Measurements from ENCODE around the gene MACC1. TPM values are rescaled to one million over a fixed set of nuclear protein-coding genes. Genes with fewer than 3 reads are reported as not detected.

The MACC1 gene
- total and polyA plus RNA-seq, 4 donors = 2.8 to 45.2 (median 14.7) TPM

DNA sequence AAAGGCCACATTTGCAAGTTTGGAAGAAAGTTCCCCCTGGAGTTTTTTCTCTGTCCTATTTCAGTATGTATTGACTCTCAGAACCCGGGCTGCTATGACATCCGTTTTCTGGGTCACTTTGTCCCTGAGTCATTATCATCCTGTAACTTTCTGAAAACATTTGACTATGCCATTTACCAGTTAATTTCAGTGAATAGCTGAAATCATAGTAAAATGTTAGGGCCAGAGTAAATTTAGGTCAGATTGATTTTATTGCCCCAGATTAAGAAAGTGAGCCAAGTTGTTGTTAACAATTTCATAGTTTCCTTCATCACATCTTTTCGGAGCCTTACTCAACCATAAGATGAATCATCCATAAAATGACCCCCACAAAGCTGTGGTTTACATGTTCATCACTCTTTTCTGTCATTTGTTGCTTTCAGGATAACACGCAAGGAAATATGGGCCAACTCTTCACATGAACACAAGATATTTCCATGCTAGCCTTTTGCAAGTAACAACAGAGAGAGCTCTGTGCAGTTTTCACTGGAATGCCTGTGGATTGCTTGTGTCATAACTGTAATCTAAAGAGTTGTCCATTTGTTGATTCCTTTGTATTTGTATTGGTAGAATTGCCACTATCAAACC is 3.9 kb upstream of the MACC1 start:
- WGBS, 2 donors = 20 to 42% methylated on average over 4 of the region's 4 CpGs

DNA sequence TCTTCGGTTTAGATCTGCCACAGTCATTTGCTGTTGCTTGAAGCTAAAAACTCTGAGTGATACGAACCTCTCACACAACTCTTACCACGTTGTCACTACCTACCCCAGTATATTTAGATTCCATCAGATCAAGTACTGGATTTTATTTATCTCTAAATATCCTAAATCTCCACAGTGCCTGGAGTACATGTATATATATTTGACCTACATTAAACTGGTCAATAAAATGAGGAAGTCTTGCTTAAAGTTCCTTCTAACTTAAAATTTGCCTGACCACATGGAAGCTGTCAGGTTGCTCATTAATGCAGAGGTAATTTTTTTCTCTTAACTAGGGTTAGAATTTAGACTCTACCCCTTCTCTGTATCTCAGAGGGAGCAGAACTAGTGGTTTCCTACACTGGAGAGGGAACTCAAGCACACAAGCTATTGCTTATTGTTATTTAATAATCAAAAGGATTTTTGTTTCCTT is 3.1 kb upstream of the MACC1 start:
- H3K4me1 ChIP-seq (ENCODE audit: control insufficient read depth in 5 of 5, insufficient read depth in 5 of 5, low read length in 5 of 5) = peaks cover 0 to 21% (median 7%) of the 10 kb centered on the region in 5 donors
- no peak for DNase-seq
- no peaks in the 10 kb centered on the region for H3K9me3 ChIP-seq (ENCODE audit: control insufficient read depth in 4 of 4, insufficient read depth in 3 of 4, low read length in 3 of 4)
- no peaks in the 10 kb centered on the region for H3K27me3 ChIP-seq (ENCODE audit: control insufficient read depth in 3 of 3, insufficient read depth in 3 of 3, low read length in 2 of 3)
- H3K36me3 ChIP-seq (ENCODE audit: control insufficient read depth in 4 of 4, insufficient read depth in 4 of 4, low read length in 4 of 4) = no peaks in the 10 kb centered on the region
- WGBS, 2 donors = 33 to 52% methylated on average over 3 of the region's 3 CpGs
- no peak for ATAC-seq (ENCODE audit: insufficient read depth, low FRiP score)
- H3K9ac ChIP-seq (ENCODE audit: insufficient read depth in 1 of 2, low read length in 2 of 2) = no peak overlapping the region
- H3K27ac ChIP-seq (ENCODE audit: low read depth in 1 of 2, low read length in 1 of 2) = peak overlapping the region; percentile 69 to 84
- TF ChIP-seq, protein P1, sequence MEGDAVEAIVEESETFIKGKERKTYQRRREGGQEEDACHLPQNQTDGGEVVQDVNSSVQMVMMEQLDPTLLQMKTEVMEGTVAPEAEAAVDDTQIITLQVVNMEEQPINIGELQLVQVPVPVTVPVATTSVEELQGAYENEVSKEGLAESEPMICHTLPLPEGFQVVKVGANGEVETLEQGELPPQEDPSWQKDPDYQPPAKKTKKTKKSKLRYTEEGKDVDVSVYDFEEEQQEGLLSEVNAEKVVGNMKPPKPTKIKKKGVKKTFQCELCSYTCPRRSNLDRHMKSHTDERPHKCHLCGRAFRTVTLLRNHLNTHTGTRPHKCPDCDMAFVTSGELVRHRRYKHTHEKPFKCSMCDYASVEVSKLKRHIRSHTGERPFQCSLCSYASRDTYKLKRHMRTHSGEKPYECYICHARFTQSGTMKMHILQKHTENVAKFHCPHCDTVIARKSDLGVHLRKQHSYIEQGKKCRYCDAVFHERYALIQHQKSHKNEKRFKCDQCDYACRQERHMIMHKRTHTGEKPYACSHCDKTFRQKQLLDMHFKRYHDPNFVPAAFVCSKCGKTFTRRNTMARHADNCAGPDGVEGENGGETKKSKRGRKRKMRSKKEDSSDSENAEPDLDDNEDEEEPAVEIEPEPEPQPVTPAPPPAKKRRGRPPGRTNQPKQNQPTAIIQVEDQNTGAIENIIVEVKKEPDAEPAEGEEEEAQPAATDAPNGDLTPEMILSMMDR (IDR thresholded peaks at IDR 0.05; ENCODE audit: control extremely low read depth, extremely low read depth) = no peak
- no peak overlapping the region for H3K4me3 ChIP-seq

More for the DNA sequence above, 3.9 kb upstream of the MACC1 start:
- H3K9me3 ChIP-seq (ENCODE audit: control insufficient read depth in 4 of 4, insufficient read depth in 3 of 4, low read length in 3 of 4) = no peaks in the 10 kb centered on the region
- DNase-seq = peak in 2 of 3 donors; percentile 65 to 83
- H3K27me3 ChIP-seq (ENCODE audit: control insufficient read depth in 3 of 3, insufficient read depth in 3 of 3, low read length in 2 of 3) = no peaks in the 10 kb centered on the region
- H3K36me3 ChIP-seq (ENCODE audit: control insufficient read depth in 4 of 4, insufficient read depth in 4 of 4, low read length in 4 of 4) = no peaks in the 10 kb centered on the region
- no peak overlapping the region for H3K9ac ChIP-seq (ENCODE audit: insufficient read depth in 1 of 2, low read length in 2 of 2)
- H3K27ac ChIP-seq (ENCODE audit: low read depth in 1 of 2, low read length in 1 of 2) = no peak overlapping the region
- no peak for ATAC-seq (ENCODE audit: insufficient read depth, low FRiP score)
- TF ChIP-seq, protein P1 (IDR thresholded peaks at IDR 0.05; ENCODE audit: control extremely low read depth, extremely low read depth) = no peak
- peaks cover 0 to 21% (median 7%) of the 10 kb centered on the region in 5 donors for H3K4me1 ChIP-seq (ENCODE audit: control insufficient read depth in 5 of 5, insufficient read depth in 5 of 5, low read length in 5 of 5)
- H3K4me3 ChIP-seq = no peak overlapping the region

DNA sequence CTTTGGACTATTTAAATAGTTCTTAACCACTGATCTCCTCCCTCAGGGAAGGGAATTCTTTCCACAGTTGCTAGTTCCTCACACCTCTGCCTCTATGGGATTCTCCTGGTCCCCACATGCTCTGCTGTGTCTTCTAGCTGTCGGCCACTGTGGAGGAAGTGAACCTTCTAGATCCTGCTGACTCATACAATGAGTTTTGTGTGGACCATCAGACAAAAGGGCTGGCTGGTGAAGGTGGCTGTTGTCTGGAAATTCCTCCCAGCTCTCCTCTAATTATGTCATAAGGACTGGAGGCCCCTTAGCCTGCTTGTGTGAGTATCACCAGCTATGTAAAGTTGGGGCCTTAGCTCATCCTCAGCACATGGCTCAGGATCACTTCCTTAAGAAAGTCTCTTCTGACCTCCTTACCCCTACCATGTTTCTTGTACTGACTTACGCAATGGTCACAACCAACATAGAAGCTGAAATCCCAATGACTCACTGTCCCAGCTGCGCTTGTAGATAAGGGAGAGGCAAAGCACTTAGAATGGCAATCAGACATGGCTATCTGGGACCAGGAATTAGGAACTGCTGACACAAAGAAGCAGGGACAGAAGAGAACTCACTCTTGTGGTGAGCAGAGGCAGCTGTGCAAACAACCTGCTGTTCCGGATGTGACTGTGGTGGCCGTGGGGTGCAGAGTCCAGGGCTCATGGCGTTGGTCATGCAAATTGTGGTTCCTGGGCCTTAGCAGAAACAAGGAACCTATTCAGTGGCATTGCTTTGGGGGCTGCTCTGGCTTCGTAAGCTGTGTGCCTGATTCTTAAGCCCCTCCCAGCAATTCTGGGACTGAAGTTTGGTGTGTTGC is 2.5 kb upstream of the MACC1 start:
- DNase-seq = peak; percentile 26 to 42 (median 26)
- Histone ChIP-seq H3K9ac (ENCODE audit: insufficient read depth in 1 of 2, low read length in 2 of 2) (no peak overlapping the region), H3K4me1 (ENCODE audit: control insufficient read depth in 5 of 5, insufficient read depth in 5 of 5, low read length in 5 of 5) (peaks cover 0 to 21% (median 7%) of the 10 kb centered on the region in 5 donors)

More for the DNA sequence above, 2.5 kb upstream of the MACC1 start:
- H3K36me3 ChIP-seq (ENCODE audit: control insufficient read depth in 4 of 4, insufficient read depth in 4 of 4, low read length in 4 of 4) = no peaks in the 10 kb centered on the region
- H3K9me3 ChIP-seq (ENCODE audit: control insufficient read depth in 4 of 4, insufficient read depth in 3 of 4, low read length in 3 of 4) = no peaks in the 10 kb centered on the region
- peak; percentile 43 for ATAC-seq (ENCODE audit: insufficient read depth, low FRiP score)
- peak overlapping the region; percentile 69 to 84 for H3K27ac ChIP-seq (ENCODE audit: low read depth in 1 of 2, low read length in 1 of 2)
- H3K27me3 ChIP-seq (ENCODE audit: control insufficient read depth in 3 of 3, insufficient read depth in 3 of 3, low read length in 2 of 3) = no peaks in the 10 kb centered on the region
- TF ChIP-seq, protein P1 (IDR thresholded peaks at IDR 0.05; ENCODE audit: control extremely low read depth, extremely low read depth) = no peak
- H3K4me3 ChIP-seq = no peak overlapping the region
- 26 to 50% methylated on average over 7 of the region's 7 CpGs for WGBS, 2 donors
